HEK293 (cell line): Measurements from ENCODE around the gene FAM229A.

Source experiments
- FEZF1 ChIP-seq: fragments of 450-650 bp; formaldehyde crosslinking; IDR thresholded peaks from 2 replicates; pipeline ENCODE4 v1.5.1; 2016; ENCODE audit warnings: missing biosample characterization, missing genetic modification characterization
- ZNF169 ChIP-seq: fragments of 450-650 bp; formaldehyde crosslinking; IDR thresholded peaks from 2 replicates; pipeline ENCODE4 v1.5.1; 2016; ENCODE audit warnings: missing biosample characterization, missing genetic modification characterization
- ZNF2 ChIP-seq: fragments of 450-650 bp; formaldehyde crosslinking; IDR thresholded peaks from 2 replicates; pipeline ENCODE4 v1.5.1; 2016; ENCODE audit warnings: missing biosample characterization, missing genetic modification characterization
- ZNF324 ChIP-seq: fragments of 450-650 bp; formaldehyde crosslinking; IDR thresholded peaks from 2 replicates; pipeline ENCODE4 v1.5.1; 2016; ENCODE audit warnings: missing biosample characterization, missing genetic modification characterization
- ZNF37A ChIP-seq: fragments of 450-650 bp; IDR thresholded peaks from 2 replicates; pipeline ENCODE4 v1.5.1; 2018; ENCODE audit warnings: missing biosample characterization, missing genetic modification characterization
- ZNF596 ChIP-seq: fragments of 450-650 bp; IDR thresholded peaks from 2 replicates; pipeline ENCODE4 v1.5.0; 2018; ENCODE audit warnings: missing biosample characterization, mild to moderate bottlenecking, missing genetic modification characterization, moderate library complexity
- ZNF792 ChIP-seq: fragments of 450-650 bp; formaldehyde crosslinking; IDR thresholded peaks from 2 replicates; pipeline ENCODE4 v1.5.1; 2016; ENCODE audit warnings: missing biosample characterization, missing genetic modification characterization
- TF ChIP-seq, protein P1 (sequence below): fragments of 450-650 bp; formaldehyde crosslinking; IDR thresholded peaks from 2 replicates; pipeline ENCODE4 v1.5.1; 2016; ENCODE audit warnings: missing biosample characterization, missing genetic modification characterization
- TF ChIP-seq, protein P2 (sequence below): fragments of 450-650 bp; formaldehyde crosslinking; IDR thresholded peaks from 2 replicates; pipeline ENCODE4 v1.5.1; 2016; ENCODE audit warnings: missing biosample characterization, missing genetic modification characterization
- TF ChIP-seq, protein P3 (sequence below): fragments of 450-650 bp; formaldehyde crosslinking; IDR thresholded peaks from 2 replicates; pipeline ENCODE4 v1.5.1; 2016; ENCODE audit warnings: missing biosample characterization, missing genetic modification characterization, borderline replicate concordance
- TF ChIP-seq, protein P4 (sequence below): fragments of 450-650 bp; formaldehyde crosslinking; IDR thresholded peaks from 2 replicates; pipeline ENCODE4 v1.5.1; 2016; ENCODE audit warnings: missing biosample characterization, missing genetic modification characterization
- TF ChIP-seq, protein P5 (sequence below): fragments of 450-650 bp; formaldehyde crosslinking; IDR thresholded peaks from 2 replicates; pipeline ENCODE4 v1.5.1; 2016; ENCODE audit warnings: missing biosample characterization, missing genetic modification characterization, low read depth

DNA sequence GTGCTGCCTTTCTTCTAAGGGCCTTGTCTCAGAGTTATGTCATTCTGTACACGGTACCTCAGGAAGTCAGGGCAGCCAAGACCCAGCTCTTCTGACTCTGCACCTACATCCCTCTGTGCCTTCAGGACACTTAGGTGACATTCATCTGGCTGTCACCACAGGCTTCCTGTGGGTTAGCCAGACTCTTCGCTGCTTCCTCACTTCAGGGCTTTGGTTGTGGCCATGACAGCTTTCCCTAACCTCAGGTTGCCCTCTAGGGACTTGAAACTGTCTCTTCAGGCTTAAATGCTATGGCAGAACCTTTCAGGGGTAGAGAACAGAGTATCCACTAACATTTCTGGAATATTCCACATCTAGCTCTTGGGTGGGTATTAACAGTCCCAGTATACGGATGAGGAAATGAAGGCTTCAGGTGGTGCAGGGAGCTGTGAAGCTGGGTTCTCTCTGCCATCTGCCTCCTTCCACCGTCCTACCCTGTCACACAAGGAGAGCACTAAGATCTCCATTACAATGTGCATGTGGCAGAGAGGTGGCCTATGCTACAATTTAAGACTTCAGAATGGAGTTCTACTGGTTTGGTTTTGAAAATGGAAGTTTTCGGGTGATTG lies 10.0 kb upstream of the FAM229A start:
- TF ChIP-seq ZNF169 (no peak), ZNF324 (tag by site-specific recombination) (no peak), FEZF1 (tag by site-specific recombination) (no peak), ZNF37A (no peak), ZNF792 (tag by site-specific recombination) (no peak), ZNF2 (tag by site-specific recombination) (no peak), ZNF596 (no peak)
- TF ChIP-seq, protein P1, sequence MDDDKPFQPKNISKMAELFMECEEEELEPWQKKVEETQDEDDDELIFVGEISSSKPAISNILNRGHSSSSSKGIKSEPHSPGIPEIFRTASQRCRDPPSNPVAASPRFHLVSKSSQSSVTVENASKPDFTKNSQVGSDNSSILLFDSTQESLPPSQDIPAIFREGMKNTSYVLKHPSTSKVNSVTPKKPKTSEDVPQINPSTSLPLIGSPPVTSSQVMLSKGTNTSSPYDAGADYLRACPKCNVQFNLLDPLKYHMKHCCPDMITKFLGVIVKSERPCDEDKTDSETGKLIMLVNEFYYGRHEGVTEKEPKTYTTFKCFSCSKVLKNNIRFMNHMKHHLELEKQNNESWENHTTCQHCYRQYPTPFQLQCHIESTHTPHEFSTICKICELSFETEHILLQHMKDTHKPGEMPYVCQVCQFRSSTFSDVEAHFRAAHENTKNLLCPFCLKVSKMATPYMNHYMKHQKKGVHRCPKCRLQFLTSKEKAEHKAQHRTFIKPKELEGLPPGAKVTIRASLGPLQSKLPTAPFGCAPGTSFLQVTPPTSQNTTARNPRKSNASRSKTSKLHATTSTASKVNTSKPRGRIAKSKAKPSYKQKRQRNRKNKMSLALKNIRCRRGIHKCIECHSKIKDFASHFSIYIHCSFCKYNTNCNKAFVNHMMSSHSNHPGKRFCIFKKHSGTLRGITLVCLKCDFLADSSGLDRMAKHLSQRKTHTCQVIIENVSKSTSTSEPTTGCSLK (tag by site-specific recombination) = no peak
- TF ChIP-seq, protein P2, sequence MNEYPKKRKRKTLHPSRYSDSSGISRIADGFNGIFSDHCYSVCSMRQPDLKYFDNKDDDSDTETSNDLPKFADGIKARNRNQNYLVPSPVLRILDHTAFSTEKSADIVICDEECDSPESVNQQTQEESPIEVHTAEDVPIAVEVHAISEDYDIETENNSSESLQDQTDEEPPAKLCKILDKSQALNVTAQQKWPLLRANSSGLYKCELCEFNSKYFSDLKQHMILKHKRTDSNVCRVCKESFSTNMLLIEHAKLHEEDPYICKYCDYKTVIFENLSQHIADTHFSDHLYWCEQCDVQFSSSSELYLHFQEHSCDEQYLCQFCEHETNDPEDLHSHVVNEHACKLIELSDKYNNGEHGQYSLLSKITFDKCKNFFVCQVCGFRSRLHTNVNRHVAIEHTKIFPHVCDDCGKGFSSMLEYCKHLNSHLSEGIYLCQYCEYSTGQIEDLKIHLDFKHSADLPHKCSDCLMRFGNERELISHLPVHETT = no peak
- TF ChIP-seq, protein P3, sequence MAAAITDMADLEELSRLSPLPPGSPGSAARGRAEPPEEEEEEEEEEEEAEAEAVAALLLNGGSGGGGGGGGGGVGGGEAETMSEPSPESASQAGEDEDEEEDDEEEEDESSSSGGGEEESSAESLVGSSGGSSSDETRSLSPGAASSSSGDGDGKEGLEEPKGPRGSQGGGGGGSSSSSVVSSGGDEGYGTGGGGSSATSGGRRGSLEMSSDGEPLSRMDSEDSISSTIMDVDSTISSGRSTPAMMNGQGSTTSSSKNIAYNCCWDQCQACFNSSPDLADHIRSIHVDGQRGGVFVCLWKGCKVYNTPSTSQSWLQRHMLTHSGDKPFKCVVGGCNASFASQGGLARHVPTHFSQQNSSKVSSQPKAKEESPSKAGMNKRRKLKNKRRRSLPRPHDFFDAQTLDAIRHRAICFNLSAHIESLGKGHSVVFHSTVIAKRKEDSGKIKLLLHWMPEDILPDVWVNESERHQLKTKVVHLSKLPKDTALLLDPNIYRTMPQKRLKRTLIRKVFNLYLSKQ (tag by site-specific recombination) = no peak
- TF ChIP-seq, protein P4, sequence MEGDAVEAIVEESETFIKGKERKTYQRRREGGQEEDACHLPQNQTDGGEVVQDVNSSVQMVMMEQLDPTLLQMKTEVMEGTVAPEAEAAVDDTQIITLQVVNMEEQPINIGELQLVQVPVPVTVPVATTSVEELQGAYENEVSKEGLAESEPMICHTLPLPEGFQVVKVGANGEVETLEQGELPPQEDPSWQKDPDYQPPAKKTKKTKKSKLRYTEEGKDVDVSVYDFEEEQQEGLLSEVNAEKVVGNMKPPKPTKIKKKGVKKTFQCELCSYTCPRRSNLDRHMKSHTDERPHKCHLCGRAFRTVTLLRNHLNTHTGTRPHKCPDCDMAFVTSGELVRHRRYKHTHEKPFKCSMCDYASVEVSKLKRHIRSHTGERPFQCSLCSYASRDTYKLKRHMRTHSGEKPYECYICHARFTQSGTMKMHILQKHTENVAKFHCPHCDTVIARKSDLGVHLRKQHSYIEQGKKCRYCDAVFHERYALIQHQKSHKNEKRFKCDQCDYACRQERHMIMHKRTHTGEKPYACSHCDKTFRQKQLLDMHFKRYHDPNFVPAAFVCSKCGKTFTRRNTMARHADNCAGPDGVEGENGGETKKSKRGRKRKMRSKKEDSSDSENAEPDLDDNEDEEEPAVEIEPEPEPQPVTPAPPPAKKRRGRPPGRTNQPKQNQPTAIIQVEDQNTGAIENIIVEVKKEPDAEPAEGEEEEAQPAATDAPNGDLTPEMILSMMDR = no peak
- TF ChIP-seq, protein P5, sequence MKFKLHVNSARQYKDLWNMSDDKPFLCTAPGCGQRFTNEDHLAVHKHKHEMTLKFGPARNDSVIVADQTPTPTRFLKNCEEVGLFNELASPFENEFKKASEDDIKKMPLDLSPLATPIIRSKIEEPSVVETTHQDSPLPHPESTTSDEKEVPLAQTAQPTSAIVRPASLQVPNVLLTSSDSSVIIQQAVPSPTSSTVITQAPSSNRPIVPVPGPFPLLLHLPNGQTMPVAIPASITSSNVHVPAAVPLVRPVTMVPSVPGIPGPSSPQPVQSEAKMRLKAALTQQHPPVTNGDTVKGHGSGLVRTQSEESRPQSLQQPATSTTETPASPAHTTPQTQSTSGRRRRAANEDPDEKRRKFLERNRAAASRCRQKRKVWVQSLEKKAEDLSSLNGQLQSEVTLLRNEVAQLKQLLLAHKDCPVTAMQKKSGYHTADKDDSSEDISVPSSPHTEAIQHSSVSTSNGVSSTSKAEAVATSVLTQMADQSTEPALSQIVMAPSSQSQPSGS = no peak
